SK-N-SH treated with all-trans-retinoic acid at 6 μM for 48 hours (cell line): ENCODE results near the gene BRF1.

ENCODE experiments used
- OSR1 ChIP-seq: fragments of 250-450 bp; sonication (Bioruptor Pico); IDR thresholded peaks from 2 replicates; pipeline ENCODE4 v1.8.0; 2022; ENCODE audit warnings: moderate library complexity, mild to moderate bottlenecking, inconsistent platforms
- PPARA ChIP-seq: fragments of 250-450 bp; sonication (Bioruptor Pico); IDR thresholded peaks from 2 replicates; pipeline ENCODE4 v1.5.0; 2020; ENCODE audit warnings: mild to moderate bottlenecking, borderline replicate concordance
- RARB ChIP-seq: fragments of 250-450 bp; sonication (Bioruptor Pico); IDR thresholded peaks from 2 replicates; pipeline ENCODE4 v1.8.0; 2021; ENCODE audit warnings: mild to moderate bottlenecking, moderate library complexity
- TOX ChIP-seq: fragments of 250-450 bp; sonication (Bioruptor Pico); IDR thresholded peaks from 2 replicates; pipeline ENCODE4 v1.8.0; 2021; ENCODE audit warnings: mild to moderate bottlenecking, moderate library complexity, borderline replicate concordance
- ZFP3 ChIP-seq: fragments of 250-450 bp; sonication (Bioruptor Pico); IDR thresholded peaks from 2 replicates; pipeline ENCODE4 v1.5.0; 2020; ENCODE audit warnings: mild to moderate bottlenecking, moderate library complexity
- ZNF565 ChIP-seq: fragments of 450-650 bp; formaldehyde crosslinking; conservative IDR thresholded peaks from 2 replicates; pipeline ENCODE4 v1.5.0; 2020; ENCODE audit warnings: low read depth, mild to moderate bottlenecking, moderate library complexity
- TF ChIP-seq, protein P1 (sequence below): fragments of 250-450 bp; sonication (Bioruptor Pico); IDR thresholded peaks from 2 replicates; pipeline ENCODE4 v1.5.1; 2021; ENCODE audit warnings: mild to moderate bottlenecking, moderate library complexity
- TF ChIP-seq, protein P2 (sequence below): fragments of 250-450 bp; sonication (Bioruptor Pico); IDR thresholded peaks from 2 replicates; pipeline ENCODE4 v1.5.0; 2020; ENCODE audit warnings: mild to moderate bottlenecking, moderate library complexity
- TF ChIP-seq, protein P3 (sequence below): fragments of 250-450 bp; sonication (Bioruptor Pico); IDR thresholded peaks from 2 replicates; pipeline ENCODE4 v1.8.0; 2021; ENCODE audit warnings: low read depth, mild to moderate bottlenecking, moderate library complexity, borderline replicate concordance
- TF ChIP-seq, protein P4 (sequence below): fragments of 250-450 bp; sonication (Bioruptor Pico); IDR thresholded peaks from 2 replicates; pipeline ENCODE4 v1.8.0; 2020; ENCODE audit warnings: mild to moderate bottlenecking, moderate library complexity, borderline replicate concordance
- TF ChIP-seq, protein P5 (sequence below): fragments of 250-450 bp; sonication (Bioruptor Pico); IDR thresholded peaks from 2 replicates; pipeline ENCODE4 v1.5.1; 2020; ENCODE audit warnings: low read depth, mild to moderate bottlenecking, moderate library complexity

DNA sequence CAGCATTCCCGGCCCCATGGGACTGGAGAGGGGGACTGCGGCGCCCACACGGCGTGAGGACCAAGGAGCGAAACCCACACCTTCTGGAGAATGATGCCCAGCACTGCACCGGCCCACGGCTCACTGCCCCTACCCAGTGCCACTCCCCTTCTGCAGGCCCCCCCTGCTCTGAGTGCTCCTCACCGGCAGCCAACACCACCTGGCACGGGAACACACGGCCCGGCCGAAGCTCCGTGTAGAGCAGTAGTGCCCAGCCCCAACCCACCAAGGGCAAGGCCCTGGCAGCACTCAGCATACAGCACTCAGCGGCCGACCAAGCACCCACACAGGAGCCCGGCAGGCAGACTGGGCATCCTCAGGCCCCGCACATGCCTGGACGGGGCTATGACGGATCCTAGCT, 39.0 kb downstream of the BRF1 start:
- TF ChIP-seq ZFP3 (CRISPR knock-in tag) (no peak), RARB (CRISPR knock-in tag) (no peak), OSR1 (CRISPR knock-in tag) (no peak), ZNF565 (CRISPR knock-in tag) (no peak), TOX (no peak), PPARA (CRISPR knock-in tag) (no peak)
- TF ChIP-seq, protein P1, sequence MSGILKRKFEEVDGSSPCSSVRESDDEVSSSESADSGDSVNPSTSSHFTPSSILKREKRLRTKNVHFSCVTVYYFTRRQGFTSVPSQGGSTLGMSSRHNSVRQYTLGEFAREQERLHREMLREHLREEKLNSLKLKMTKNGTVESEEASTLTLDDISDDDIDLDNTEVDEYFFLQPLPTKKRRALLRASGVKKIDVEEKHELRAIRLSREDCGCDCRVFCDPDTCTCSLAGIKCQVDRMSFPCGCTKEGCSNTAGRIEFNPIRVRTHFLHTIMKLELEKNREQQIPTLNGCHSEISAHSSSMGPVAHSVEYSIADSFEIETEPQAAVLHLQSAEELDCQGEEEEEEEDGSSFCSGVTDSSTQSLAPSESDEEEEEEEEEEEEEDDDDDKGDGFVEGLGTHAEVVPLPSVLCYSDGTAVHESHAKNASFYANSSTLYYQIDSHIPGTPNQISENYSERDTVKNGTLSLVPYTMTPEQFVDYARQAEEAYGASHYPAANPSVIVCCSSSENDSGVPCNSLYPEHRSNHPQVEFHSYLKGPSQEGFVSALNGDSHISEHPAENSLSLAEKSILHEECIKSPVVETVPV (CRISPR knock-in tag): no peak
- TF ChIP-seq, protein P2, sequence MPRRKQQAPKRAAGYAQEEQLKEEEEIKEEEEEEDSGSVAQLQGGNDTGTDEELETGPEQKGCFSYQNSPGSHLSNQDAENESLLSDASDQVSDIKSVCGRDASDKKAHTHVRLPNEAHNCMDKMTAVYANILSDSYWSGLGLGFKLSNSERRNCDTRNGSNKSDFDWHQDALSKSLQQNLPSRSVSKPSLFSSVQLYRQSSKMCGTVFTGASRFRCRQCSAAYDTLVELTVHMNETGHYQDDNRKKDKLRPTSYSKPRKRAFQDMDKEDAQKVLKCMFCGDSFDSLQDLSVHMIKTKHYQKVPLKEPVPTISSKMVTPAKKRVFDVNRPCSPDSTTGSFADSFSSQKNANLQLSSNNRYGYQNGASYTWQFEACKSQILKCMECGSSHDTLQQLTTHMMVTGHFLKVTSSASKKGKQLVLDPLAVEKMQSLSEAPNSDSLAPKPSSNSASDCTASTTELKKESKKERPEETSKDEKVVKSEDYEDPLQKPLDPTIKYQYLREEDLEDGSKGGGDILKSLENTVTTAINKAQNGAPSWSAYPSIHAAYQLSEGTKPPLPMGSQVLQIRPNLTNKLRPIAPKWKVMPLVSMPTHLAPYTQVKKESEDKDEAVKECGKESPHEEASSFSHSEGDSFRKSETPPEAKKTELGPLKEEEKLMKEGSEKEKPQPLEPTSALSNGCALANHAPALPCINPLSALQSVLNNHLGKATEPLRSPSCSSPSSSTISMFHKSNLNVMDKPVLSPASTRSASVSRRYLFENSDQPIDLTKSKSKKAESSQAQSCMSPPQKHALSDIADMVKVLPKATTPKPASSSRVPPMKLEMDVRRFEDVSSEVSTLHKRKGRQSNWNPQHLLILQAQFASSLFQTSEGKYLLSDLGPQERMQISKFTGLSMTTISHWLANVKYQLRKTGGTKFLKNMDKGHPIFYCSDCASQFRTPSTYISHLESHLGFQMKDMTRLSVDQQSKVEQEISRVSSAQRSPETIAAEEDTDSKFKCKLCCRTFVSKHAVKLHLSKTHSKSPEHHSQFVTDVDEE (CRISPR knock-in tag): no peak
- TF ChIP-seq, protein P3, sequence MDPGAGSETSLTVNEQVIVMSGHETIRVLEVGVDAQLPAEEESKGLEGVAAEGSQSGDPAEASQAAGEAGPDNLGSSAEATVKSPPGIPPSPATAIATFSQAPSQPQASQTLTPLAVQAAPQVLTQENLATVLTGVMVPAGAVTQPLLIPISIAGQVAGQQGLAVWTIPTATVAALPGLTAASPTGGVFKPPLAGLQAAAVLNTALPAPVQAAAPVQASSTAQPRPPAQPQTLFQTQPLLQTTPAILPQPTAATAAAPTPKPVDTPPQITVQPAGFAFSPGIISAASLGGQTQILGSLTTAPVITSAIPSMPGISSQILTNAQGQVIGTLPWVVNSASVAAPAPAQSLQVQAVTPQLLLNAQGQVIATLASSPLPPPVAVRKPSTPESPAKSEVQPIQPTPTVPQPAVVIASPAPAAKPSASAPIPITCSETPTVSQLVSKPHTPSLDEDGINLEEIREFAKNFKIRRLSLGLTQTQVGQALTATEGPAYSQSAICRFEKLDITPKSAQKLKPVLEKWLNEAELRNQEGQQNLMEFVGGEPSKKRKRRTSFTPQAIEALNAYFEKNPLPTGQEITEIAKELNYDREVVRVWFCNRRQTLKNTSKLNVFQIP (CRISPR knock-in tag): no peak
- TF ChIP-seq, protein P4, sequence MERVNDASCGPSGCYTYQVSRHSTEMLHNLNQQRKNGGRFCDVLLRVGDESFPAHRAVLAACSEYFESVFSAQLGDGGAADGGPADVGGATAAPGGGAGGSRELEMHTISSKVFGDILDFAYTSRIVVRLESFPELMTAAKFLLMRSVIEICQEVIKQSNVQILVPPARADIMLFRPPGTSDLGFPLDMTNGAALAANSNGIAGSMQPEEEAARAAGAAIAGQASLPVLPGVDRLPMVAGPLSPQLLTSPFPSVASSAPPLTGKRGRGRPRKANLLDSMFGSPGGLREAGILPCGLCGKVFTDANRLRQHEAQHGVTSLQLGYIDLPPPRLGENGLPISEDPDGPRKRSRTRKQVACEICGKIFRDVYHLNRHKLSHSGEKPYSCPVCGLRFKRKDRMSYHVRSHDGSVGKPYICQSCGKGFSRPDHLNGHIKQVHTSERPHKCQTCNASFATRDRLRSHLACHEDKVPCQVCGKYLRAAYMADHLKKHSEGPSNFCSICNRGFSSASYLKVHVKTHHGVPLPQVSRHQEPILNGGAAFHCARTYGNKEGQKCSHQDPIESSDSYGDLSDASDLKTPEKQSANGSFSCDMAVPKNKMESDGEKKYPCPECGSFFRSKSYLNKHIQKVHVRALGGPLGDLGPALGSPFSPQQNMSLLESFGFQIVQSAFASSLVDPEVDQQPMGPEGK (CRISPR knock-in tag): no peak
- TF ChIP-seq, protein P5, sequence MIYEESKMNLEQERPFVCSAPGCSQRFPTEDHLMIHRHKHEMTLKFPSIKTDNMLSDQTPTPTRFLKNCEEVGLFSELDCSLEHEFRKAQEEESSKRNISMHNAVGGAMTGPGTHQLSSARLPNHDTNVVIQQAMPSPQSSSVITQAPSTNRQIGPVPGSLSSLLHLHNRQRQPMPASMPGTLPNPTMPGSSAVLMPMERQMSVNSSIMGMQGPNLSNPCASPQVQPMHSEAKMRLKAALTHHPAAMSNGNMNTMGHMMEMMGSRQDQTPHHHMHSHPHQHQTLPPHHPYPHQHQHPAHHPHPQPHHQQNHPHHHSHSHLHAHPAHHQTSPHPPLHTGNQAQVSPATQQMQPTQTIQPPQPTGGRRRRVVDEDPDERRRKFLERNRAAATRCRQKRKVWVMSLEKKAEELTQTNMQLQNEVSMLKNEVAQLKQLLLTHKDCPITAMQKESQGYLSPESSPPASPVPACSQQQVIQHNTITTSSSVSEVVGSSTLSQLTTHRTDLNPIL (CRISPR knock-in tag): no peak
